Coronary artery (tissue), 2 donors: ENCODE measurements around the gene AQP1.

ENCODE experiments used
- DNase-seq: peaks from one replicate; pipeline ENCODE4 v3.0.0-alpha.2; 2017; ENCODE audit warnings: low spot score
- H3K27ac ChIP-seq, 2 donors: fragments of 200-600 bp; sonication (generic); one replicate each; pipeline ENCODE4 v1.5.1; 2016 to 2019
- H3K4me3 ChIP-seq: fragments of 200-600 bp; sonication (generic); 2 replicates; pipeline ENCODE4 v1.5.1; 2016; ENCODE audit warnings: mild to moderate bottlenecking, moderate library complexity
- CTCF ChIP-seq: fragments of 200-600 bp; sonication (generic); IDR thresholded peaks from one replicate; pipeline ENCODE4 v1.5.1; 2019; ENCODE audit warnings: antibody characterized with exemption

Gene AQP1

GRCh38 chr7:30905078-30906012, 6.3 kb upstream of the AQP1 start:
- no peak for DNase-seq
- TF ChIP-seq CTCF, result no peak
- Histone ChIP-seq H3K4me3 (no peak overlapping the region), H3K27ac (peak overlapping the region; percentile 64 to 97)

GRCh38 chr7:30906014-30906413, 5.6 kb upstream of the AQP1 start:
- peak overlapping the region; percentile 64 to 97 for H3K27ac ChIP-seq
- no peak for TF ChIP-seq CTCF

DNA sequence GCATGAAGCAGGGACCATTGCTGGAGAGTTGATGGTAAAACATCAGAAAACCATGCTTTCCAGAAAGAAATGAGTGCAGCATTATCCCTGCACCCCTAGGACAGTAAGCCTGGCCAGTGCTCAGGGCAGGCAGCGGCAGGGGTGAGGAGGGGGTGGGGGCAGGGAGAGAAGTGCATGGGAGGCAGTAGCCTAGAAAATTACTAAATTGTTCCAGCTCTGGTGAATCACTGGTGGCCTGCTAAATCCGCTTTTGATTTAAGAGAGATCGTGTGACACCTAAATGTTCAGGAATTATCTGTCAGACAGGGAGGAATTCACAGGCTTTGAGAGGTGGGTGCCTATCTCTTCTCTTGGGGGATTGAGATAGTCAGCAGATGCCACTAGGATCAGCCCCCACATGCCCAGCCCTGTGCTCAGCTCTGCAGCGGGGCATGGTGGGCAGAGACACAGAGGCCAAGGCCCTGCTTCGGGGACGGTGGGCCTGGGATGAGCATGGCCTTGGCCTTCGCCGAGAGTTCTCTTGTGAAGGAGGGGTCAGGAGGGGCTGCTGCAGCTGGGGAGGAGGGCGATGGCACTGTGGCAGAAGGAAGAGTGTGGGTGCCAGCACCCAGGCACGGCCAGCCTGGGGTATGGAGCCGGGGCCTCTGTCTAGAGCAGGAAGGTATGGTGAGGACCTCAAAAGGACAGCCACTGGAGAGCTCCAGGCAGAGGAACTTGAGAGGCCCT, 5.0 kb upstream of the AQP1 start:
- no peak for DNase-seq
- Histone ChIP-seq H3K4me3 (no peak overlapping the region), H3K27ac (peak overlapping the region; percentile 74 to 97)

More at GRCh38 chr7:30906014-30906413, 5.6 kb upstream of the AQP1 start:
- no peak for DNase-seq
- no peak overlapping the region for H3K4me3 ChIP-seq

DNA sequence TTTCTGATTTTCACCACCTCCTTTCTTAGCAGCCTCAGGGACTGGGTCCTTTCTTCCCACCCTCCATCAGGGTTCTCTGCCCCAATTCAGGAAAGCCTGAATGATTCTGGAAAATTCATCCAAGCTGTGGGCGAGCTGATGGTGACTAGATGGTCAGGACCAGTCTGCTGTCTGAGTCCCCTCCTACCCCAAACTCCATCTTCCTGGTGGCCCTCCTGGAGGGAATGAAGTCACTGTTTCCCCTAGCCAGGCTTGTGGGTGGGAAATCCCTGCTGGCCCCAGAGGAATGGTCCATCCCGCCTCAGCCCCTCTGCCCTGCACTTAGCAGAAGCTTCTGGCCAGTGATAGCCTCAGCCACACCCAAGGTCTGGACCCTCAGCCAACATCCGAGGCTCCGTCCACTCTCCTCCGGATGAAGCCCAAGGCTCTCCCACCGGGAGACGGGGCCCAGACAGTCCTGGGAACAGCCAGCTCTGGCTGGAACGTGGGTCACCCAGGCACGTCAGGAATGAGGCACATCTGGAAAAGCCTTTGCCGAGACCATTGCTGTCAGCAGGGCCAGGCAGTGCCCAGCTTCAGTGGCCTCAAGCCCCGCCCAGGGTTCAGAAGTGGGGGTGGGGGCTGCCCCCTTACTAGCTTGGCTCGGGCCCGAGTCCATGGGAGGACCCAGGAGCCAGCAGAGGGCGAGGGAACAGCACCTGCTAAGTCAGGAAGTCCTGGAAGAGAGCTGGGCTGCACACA, 4.0 kb upstream of the AQP1 start:
- DNase-seq, result peak; percentile 87
- Histone ChIP-seq H3K27ac (peak overlapping the region; percentile 74 to 97), H3K4me3 (peak overlapping the region; percentile 3)
- no peak for TF ChIP-seq CTCF

More for the DNA sequence above, 5.0 kb upstream of the AQP1 start:
- TF ChIP-seq CTCF, result no peak

DNA sequence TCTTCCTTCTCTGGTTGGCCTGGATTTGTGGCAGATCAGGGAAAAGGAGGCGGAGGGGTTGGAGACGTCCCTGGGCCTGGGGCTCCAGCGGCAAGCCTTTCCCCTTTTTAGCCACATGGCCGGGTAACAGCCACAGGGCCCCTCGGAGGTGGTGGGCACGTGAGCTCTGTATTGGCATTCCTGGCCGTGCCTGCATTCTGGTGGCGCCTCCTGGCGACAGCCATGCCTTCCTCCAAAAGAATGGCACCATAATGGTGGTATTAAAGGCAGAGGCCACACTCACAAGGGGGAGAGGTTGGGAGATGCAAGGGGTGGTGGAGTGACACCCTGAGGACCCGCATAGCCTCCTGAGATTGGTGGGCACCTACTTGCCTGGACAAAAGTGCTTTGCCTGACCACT, 3.0 kb upstream of the AQP1 start:
- DNase-seq, result no peak
- TF ChIP-seq CTCF, result no peak
- no peak overlapping the region for H3K4me3 ChIP-seq
- H3K27ac ChIP-seq, result peak overlapping the region; percentile 74 to 97

DNA sequence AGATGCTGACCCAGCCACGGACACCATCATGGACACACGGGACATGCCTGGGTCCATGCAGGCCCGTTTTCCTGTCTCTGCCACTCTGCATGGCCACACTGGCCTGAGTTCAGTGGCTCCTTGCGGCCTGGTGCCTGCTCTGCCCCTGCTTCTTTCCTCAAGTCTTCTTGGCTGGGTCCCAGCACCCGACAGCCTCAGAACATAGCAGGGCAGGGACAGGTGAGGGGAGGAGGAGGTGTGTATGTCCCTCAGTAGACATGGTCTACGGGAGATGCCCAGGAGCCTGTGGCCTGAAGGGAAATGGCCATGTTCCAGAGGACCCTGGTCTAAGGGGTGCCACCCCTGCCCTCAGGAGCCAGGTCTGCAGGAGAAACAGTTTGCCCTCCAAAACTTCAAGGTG, 2.2 kb upstream of the AQP1 start:
- Histone ChIP-seq H3K4me3 (no peak overlapping the region), H3K27ac (peak overlapping the region; percentile 81 to 97)
- no peak for TF ChIP-seq CTCF

More for the DNA sequence above, 2.2 kb upstream of the AQP1 start:
- no peak for DNase-seq
